Esophagus squamous epithelium (tissue), 5 donors: ENCODE data around the gene ACVR1B. TPM values are rescaled to one million over a fixed set of nuclear protein-coding genes. Genes with fewer than 3 reads are reported as not detected.

Source experiments
- DNase-seq: peaks from one replicate; lab custom pipeline; 2025; lab: John Stamatoyannopoulos, UW
- H3K27ac ChIP-seq, 4 donors: fragments of 200-600 bp; sonication (generic); one replicate each; pipeline ENCODE4 v1.5.1; 2016 to 2019; ENCODE audit warnings: mild to moderate bottlenecking in 1 of 4
- H3K27me3 ChIP-seq, 4 donors: fragments of 200-600 bp; sonication (generic); 1 replicate in 3 of 4; 2 replicates in 1 of 4; pipeline versions ENCODE4 v1.5.1 to v1.6.0; 2017 to 2021; ENCODE audit warnings: antibody characterized with exemption in 1 of 4
- H3K36me3 ChIP-seq, 3 donors: fragments of 200-600 bp; sonication (generic); one replicate each; pipeline ENCODE4 v1.5.1; 2016 to 2019
- H3K4me1 ChIP-seq, 3 donors: fragments of 200-600 bp; sonication (generic); one replicate each; pipeline ENCODE4 v1.5.1; 2017 to 2019
- H3K4me3 ChIP-seq, 4 donors: fragments of 200-600 bp; sonication (generic); 1 replicate in 3 of 4; 2 replicates in 1 of 4; pipeline ENCODE4 v1.5.1; 2016 to 2019; ENCODE audit warnings: mild to moderate bottlenecking in 2 of 4, moderate library complexity in 1 of 4
- H3K9me3 ChIP-seq, 3 donors: fragments of 200-600 bp; sonication (generic); one replicate each; pipeline ENCODE4 v1.5.1; 2016 to 2019
- POLR2A ChIP-seq, 4 donors: fragments of 450-650 bp; IDR thresholded peaks; one replicate each; pipeline ENCODE4 v1.6.1; 2017; ENCODE audit warnings: antibody characterized with exemption in 4 of 4, mild to moderate bottlenecking in 4 of 4, moderate library complexity in 3 of 4
- WGBS, 2 donors: methylation state at CpG; one replicate each; pipeline ENCODE4 v1.1.5; 2018; 5-methylcytosine and 5-hydroxymethylcytosine counted together
- intact Hi-C: fragments of 100-400 bp; cut with DNase I; formaldehyde crosslinking; loops from one replicate; pipeline ENCODE4 v1.15.0; 2022
- total RNA-seq, 4 donors: library from RNA; depleted of rRNA; stranded (reverse); fragments of >200 nt; gene quantifications; one replicate each; pipeline ENCODE4 v1.1.0, GENCODE V29; 2016
- TF ChIP-seq, protein P1 (sequence below), 6 experiments: fragments of 450-650 bp in 4 of 6; fragments of 200-600 bp in 2 of 6; sonication (generic) in 2 of 6; IDR thresholded peaks; one replicate each; pipeline ENCODE4 v1.5.1; 2016 to 2019; ENCODE audit warnings: antibody characterized with exemption in 6 of 6, mild to moderate bottlenecking in 4 of 6, moderate library complexity in 4 of 6
- donor health status: DM: yes; HTN: yes; CAD: no.

ACVR1B gene
- total RNA-seq, 4 donors from 2014 or later: 11.4 to 31.7 (median 16.8) TPM

DNA sequence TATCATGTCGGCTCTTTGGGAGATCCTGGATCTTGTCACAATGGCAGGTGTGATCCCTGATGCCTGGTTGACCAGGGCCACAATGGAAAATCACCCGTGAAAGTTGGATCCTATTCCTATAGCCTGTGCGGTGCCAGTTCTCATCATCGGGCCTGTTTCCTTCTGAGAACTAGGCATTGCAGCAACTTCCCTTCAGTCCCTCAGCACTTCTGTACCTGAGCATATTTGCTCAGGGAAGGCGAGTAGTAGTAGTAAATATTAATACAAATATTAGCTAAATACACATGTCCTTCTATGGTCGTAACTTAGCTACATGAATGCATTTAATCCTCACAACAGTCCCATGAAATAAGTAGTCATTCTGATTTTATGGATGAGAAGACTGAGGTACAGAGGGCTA, 33.2 kb downstream of the ACVR1B start:
- intact Hi-C loops: loop anchor here (10.0 kb wide), 1 partner anchor 90 kb away; no protein-coding TSS in a partner anchor
- Histone ChIP-seq H3K36me3 (peaks cover 26 to 98% (median 34%) of the 10 kb centered on the region in 3 donors), H3K9me3 (no peaks in the 10 kb centered on the region), H3K27ac (no peak overlapping the region), H3K27me3 (no peaks in the 10 kb centered on the region), H3K4me3 (no peak overlapping the region), H3K4me1 (peaks cover 0 to 10% (median 0%) of the 10 kb centered on the region in 3 donors)
- whole genome bisulfite sequencing, 2 donors: 80 to 84% methylated on average over 6 of the region's 6 CpGs
- TF ChIP-seq, protein P1, sequence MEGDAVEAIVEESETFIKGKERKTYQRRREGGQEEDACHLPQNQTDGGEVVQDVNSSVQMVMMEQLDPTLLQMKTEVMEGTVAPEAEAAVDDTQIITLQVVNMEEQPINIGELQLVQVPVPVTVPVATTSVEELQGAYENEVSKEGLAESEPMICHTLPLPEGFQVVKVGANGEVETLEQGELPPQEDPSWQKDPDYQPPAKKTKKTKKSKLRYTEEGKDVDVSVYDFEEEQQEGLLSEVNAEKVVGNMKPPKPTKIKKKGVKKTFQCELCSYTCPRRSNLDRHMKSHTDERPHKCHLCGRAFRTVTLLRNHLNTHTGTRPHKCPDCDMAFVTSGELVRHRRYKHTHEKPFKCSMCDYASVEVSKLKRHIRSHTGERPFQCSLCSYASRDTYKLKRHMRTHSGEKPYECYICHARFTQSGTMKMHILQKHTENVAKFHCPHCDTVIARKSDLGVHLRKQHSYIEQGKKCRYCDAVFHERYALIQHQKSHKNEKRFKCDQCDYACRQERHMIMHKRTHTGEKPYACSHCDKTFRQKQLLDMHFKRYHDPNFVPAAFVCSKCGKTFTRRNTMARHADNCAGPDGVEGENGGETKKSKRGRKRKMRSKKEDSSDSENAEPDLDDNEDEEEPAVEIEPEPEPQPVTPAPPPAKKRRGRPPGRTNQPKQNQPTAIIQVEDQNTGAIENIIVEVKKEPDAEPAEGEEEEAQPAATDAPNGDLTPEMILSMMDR (IDR thresholded peaks at IDR 0.05): no peak
- no peak for TF ChIP-seq POLR2A (IDR thresholded peaks at IDR 0.05)
- no peak for DNase-seq

DNA sequence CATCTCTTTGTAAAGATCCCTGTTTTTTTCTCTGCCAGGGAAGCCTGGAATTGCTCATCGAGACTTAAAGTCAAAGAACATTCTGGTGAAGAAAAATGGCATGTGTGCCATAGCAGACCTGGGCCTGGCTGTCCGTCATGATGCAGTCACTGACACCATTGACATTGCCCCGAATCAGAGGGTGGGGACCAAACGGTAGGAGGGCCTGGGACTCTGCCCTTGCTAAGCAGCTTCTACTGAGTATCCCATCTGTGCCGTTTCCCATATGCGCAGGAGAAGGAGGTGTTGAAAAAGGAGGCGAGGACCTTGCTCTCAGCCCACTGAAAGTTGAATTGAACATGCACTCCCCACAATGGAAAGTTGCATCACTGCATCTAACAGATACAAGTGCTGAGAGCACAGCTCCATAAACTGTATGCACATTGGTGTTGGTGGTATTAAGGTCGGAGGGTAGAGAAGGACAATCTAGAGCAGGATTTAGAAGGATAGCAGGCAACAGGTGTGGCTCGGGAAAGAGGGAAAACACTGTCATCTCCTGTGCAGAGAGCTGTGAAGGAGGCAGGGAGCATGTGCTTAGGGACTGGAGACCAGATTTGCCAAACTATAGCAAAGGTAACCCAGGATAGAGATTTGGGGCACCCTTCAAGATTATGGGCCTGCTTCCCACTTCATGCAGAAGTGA, 33.8 kb downstream of the ACVR1B start:
- peaks cover 0 to 5% (median 0%) of the 10 kb centered on the region in 3 donors for H3K4me1 ChIP-seq
- TF ChIP-seq POLR2A (IDR thresholded peaks at IDR 0.05): no peak
- TF ChIP-seq, protein P1 (IDR thresholded peaks at IDR 0.05): no peak
- H3K36me3 ChIP-seq: peaks cover 26 to 100% (median 34%) of the 10 kb centered on the region in 3 donors
- no peak for DNase-seq
- no peaks in the 10 kb centered on the region for H3K27me3 ChIP-seq
- H3K9me3 ChIP-seq: no peaks in the 10 kb centered on the region
- no peak overlapping the region for H3K27ac ChIP-seq
- H3K4me3 ChIP-seq: no peak overlapping the region
- 79 to 84% methylated on average over 9 of the region's 9 CpGs for WGBS, 2 donors
- intact Hi-C loops: loop anchor here (10.0 kb wide), 1 partner anchor 90 kb away; no protein-coding TSS in a partner anchor

DNA sequence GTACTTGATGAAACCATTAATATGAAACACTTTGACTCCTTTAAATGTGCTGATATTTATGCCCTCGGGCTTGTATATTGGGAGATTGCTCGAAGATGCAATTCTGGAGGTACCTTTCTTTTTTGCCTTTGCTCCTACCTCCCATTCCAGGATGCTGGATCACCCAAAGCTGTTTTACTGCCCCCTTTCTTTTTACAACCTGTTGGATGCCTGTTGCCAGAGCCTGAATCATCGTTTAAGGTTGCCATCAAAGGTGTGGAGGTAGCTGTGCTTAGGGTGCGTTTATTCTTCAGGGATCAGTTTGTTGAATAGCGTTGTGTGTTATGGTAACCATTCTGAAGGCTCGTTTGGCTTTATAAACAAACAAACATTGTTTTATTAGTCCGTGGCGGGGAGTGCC, 35.3 kb downstream of the ACVR1B start:
- H3K27me3 ChIP-seq: no peaks in the 10 kb centered on the region
- H3K9me3 ChIP-seq: no peaks in the 10 kb centered on the region
- peaks cover 21 to 100% (median 22%) of the 10 kb centered on the region in 3 donors for H3K36me3 ChIP-seq
- no peak for DNase-seq
- WGBS, 2 donors: 83 to 85% methylated on average over 8 of the region's 8 CpGs
- no peak for TF ChIP-seq POLR2A (IDR thresholded peaks at IDR 0.05)
- TF ChIP-seq, protein P1 (IDR thresholded peaks at IDR 0.05): no peak
- no peak overlapping the region for H3K4me3 ChIP-seq
- no peaks in the 10 kb centered on the region for H3K4me1 ChIP-seq
- no peak overlapping the region for H3K27ac ChIP-seq
- intact Hi-C loops: loop anchor here (10.0 kb wide), 1 partner anchor 92 kb away; no protein-coding TSS in a partner anchor

DNA sequence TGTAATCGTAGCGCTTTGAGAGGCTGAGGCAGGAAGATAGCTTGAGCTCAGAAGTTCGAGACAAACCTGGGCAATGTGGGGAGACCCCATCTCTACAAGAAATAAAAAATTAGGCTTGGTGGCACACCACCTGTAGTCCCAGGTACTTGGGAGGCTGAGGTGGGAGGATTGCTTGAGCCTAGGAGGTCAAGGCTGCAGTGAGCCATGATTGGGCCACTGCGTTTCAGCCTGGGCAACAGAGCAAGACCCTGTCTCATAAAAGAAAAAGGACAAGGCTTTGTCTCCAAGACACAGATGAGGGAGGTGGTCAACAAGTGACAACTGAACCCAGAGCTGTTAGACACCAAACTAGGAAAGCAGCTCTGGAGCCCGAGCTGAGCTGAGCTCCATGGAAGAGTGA, 40.7 kb downstream of the ACVR1B start:
- intact Hi-C loops: no loop called here
- no peaks in the 10 kb centered on the region for H3K27me3 ChIP-seq
- peaks cover 0 to 11% (median 0%) of the 10 kb centered on the region in 3 donors for H3K4me1 ChIP-seq
- no peak overlapping the region for H3K4me3 ChIP-seq
- DNase-seq: no peak
- 75 to 89% methylated on average over 5 of the region's 5 CpGs for WGBS, 2 donors
- no peaks in the 10 kb centered on the region for H3K9me3 ChIP-seq
- H3K36me3 ChIP-seq: peaks cover 12 to 98% (median 20%) of the 10 kb centered on the region in 3 donors
- TF ChIP-seq, protein P1 (IDR thresholded peaks at IDR 0.05): no peak
- TF ChIP-seq POLR2A (IDR thresholded peaks at IDR 0.05): no peak
- H3K27ac ChIP-seq: no peak overlapping the region

DNA sequence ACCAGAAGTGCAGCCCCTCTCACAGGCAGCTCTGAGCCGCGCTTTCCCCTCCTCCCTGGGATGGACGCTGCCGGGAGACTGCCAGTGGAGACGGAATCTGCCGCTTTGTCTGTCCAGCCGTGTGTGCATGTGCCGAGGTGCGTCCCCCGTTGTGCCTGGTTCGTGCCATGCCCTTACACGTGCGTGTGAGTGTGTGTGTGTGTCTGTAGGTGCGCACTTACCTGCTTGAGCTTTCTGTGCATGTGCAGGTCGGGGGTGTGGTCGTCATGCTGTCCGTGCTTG, 43.0 kb downstream of the ACVR1B start:
- Histone ChIP-seq H3K36me3 (peaks cover 12 to 94% (median 20%) of the 10 kb centered on the region in 3 donors), H3K4me3 (no peak overlapping the region), H3K27ac (no peak overlapping the region), H3K4me1 (peaks cover 0 to 11% (median 0%) of the 10 kb centered on the region in 3 donors), H3K27me3 (no peaks in the 10 kb centered on the region), H3K9me3 (no peaks in the 10 kb centered on the region)
- 90% methylated on average over 8 to 14 of the region's 17 CpGs for WGBS, 2 donors
- TF ChIP-seq, protein P1 (IDR thresholded peaks at IDR 0.05): no peak
- no peak for TF ChIP-seq POLR2A (IDR thresholded peaks at IDR 0.05)
- DNase-seq: no peak
- intact Hi-C loops: no loop called here
